A549 (cell line): ENCODE measurements around the gene TRAPPC11. TPM values are rescaled to one million over a fixed set of nuclear protein-coding genes. Genes with fewer than 3 reads are reported as not detected.
"Not testable (repeated sequence)": the region's sequence is repeated elsewhere in the genome, so short reads cannot be mapped to it uniquely, and the experiment has no call there.

Experiments used
- ATAC-seq, 2 experiments: fragments of 200-7000 bp in 1 of 2; fragments of >200 bp in 1 of 2; cut with Nextera tagmentation in 1 of 2; cut with Tn5 transposase in 1 of 2; 3 replicates each; pipeline versions ENCODE4 v1.8.0 to v1.9.1; 2018 to 2020; ENCODE audit warnings: mild to moderate bottlenecking in 1 of 2, moderate library complexity in 1 of 2
- CTCF ChIA-PET: fragments of 300-600 bp; sonication (Branson Sonifier 250); formaldehyde crosslinking; extraction: SDS; loops from one replicate; lab custom pipeline; 2021; ENCODE audit warnings: antibody characterized with exemption, inconsistent platforms; lab: Yijun Ruan, JAX
- POLR2A ChIA-PET: fragments of 350-600 bp; formaldehyde crosslinking; extraction: SDS; loops from one replicate; lab custom pipeline; 2021; ENCODE audit warnings: antibody characterized with exemption, inconsistent platforms; lab: Yijun Ruan, JAX
- DNase-seq, 2 experiments: peaks; one replicate each; pipeline versions ENCODE4 v3.0.0 to v3.0.0-alpha.2; 2011 to 2016; ENCODE audit warnings: low read depth in 1 of 2, low spot score in 1 of 2
- FAIRE-seq: peaks from 2 replicates; lab custom pipeline; 2011; peaks lifted over from hg19 to GRCh38; lab: Jason Lieb, UNC
- H3K27ac ChIP-seq, 2 experiments: fragments of >200 bp; sonication (Bioruptor Twin); formaldehyde crosslinking; 3 replicates each; pipeline ENCODE4 v1.5.1; 2016 to 2017
- H3K4me1 ChIP-seq: fragments of >200 bp; sonication (Bioruptor Twin); formaldehyde crosslinking; 3 replicates; pipeline ENCODE4 v1.6.1; 2016
- H3K4me2 ChIP-seq: fragments of >200 bp; sonication (Bioruptor Twin); formaldehyde crosslinking; 3 replicates; pipeline ENCODE4 v1.6.1; 2016
- H3K4me3 ChIP-seq: fragments of >200 bp; sonication (Bioruptor Twin); formaldehyde crosslinking; 3 replicates; pipeline ENCODE4 v1.5.1; 2016
- H3K9me3 ChIP-seq: fragments of >200 bp; sonication (Bioruptor Twin); formaldehyde crosslinking; 3 replicates; pipeline ENCODE4 v1.6.1; 2016
- BHLHE40 ChIP-seq: IDR thresholded peaks from 2 replicates; pipeline ENCODE4 v1.6.1; 2012; ENCODE audit warnings: low read depth, low read length, inconsistent platforms
- CBX8 ChIP-seq: fragments of 200-600 bp; sonication (generic); IDR thresholded peaks from 2 replicates; pipeline ENCODE4 v1.6.1; 2016
- EHMT2 ChIP-seq: fragments of 200-600 bp; sonication (generic); IDR thresholded peaks from 2 replicates; pipeline ENCODE4 v1.6.1; 2016; ENCODE audit warnings: antibody characterized with exemption, low read depth, mild to moderate bottlenecking, moderate library complexity
- EP300 ChIP-seq, 2 experiments: fragments of >200 bp; sonication (Bioruptor Twin); formaldehyde crosslinking; IDR thresholded peaks; 2 replicates in 1 of 2; 3 replicates in 1 of 2; pipeline ENCODE4 v1.6.1; 2016 to 2017
- GATA3 ChIP-seq: IDR thresholded peaks from 2 replicates; pipeline ENCODE4 v1.6.1; 2012; ENCODE audit warnings: borderline replicate concordance
- HDAC2 ChIP-seq: fragments of 200-600 bp; sonication (generic); IDR thresholded peaks from 2 replicates; pipeline ENCODE4 v1.6.1; 2016
- HEYL ChIP-seq: fragments of 250-450 bp; sonication (Bioruptor Pico); IDR thresholded peaks from 2 replicates; pipeline ENCODE4 v1.8.0; 2021; ENCODE audit warnings: mild to moderate bottlenecking, moderate library complexity
- HMGXB4 ChIP-seq: fragments of 250-450 bp; sonication (Bioruptor Pico); IDR thresholded peaks from 2 replicates; pipeline ENCODE4 v1.5.0; 2021; ENCODE audit warnings: mild to moderate bottlenecking, moderate library complexity, borderline replicate concordance
- HOXB13 ChIP-seq: fragments of 250-450 bp; sonication (Bioruptor Pico); IDR thresholded peaks from 2 replicates; pipeline ENCODE4 v1.5.0; 2020; ENCODE audit warnings: low read depth, mild to moderate bottlenecking, moderate library complexity
- JUNB ChIP-seq: fragments of >200 bp; sonication (Bioruptor Twin); formaldehyde crosslinking; IDR thresholded peaks from 2 replicates; pipeline ENCODE4 v1.6.1; 2016
- MAFK ChIP-seq: fragments of 450-650 bp; IDR thresholded peaks from 2 replicates; pipeline ENCODE4 v1.6.1; 2014; ENCODE audit not compliant: partially characterized antibody
- MAZ ChIP-seq: fragments of 150-350 bp; IDR thresholded peaks from 2 replicates; pipeline ENCODE4 v1.6.1; 2014; ENCODE audit warnings: antibody characterized with exemption, low read depth, low read length, borderline replicate concordance
- NFE2L2 ChIP-seq: fragments of 150-350 bp; conservative IDR thresholded peaks from 2 replicates; pipeline ENCODE4 v1.6.1; 2014; ENCODE audit warnings: low read length
- NPAS2 ChIP-seq: fragments of 250-450 bp; sonication (Bioruptor Pico); IDR thresholded peaks from 2 replicates; pipeline ENCODE4 v1.8.0; 2022; ENCODE audit warnings: mild to moderate bottlenecking, moderate library complexity, borderline replicate concordance
- PBX3 ChIP-seq: IDR thresholded peaks from 2 replicates; pipeline ENCODE4 v1.6.1; 2012
- RARB ChIP-seq: fragments of 250-450 bp; sonication (Bioruptor Pico); IDR thresholded peaks from 2 replicates; pipeline ENCODE4 v1.8.0; 2021; ENCODE audit warnings: mild to moderate bottlenecking, moderate library complexity
- RCOR1 ChIP-seq: fragments of 150-350 bp; IDR thresholded peaks from 2 replicates; pipeline ENCODE4 v1.6.1; 2014; ENCODE audit warnings: antibody characterized with exemption, low read length, low read depth
- SMC3 ChIP-seq: fragments of >200 bp; sonication (Bioruptor Twin); formaldehyde crosslinking; IDR thresholded peaks from 3 replicates; pipeline ENCODE4 v1.6.1; 2018; ENCODE audit warnings: inconsistent platforms
- TP53 ChIP-seq: fragments of 250-450 bp; sonication (Bioruptor Pico); IDR thresholded peaks from 2 replicates; pipeline ENCODE4 v1.5.0; 2021; ENCODE audit warnings: mild to moderate bottlenecking, moderate library complexity
- ZC3H11A ChIP-seq: fragments of 450-650 bp; IDR thresholded peaks from 2 replicates; pipeline ENCODE4 v1.6.1; 2014; ENCODE audit warnings: antibody characterized with exemption, mild to moderate bottlenecking
- WGBS: methylation state at CpG from one replicate; pipeline ENCODE4 v1.1.6; 2017; ENCODE audit errors: missing lambda C conversion rate; 5-methylcytosine and 5-hydroxymethylcytosine counted together
- polyA plus RNA-seq, 4 experiments: library from polyadenylated mRNA; depleted of rRNA in 3 of 4; stranded (reverse); fragments of >200 nt; fragmentation: RNase III in 1 of 4; extraction: RNeasy Plus Mini Kit Qiagen cat#74134 plus additional on column Dnase treatment in 1 of 4; gene quantifications; 2 replicates in 3 of 4; 3 replicates in 1 of 4; pipeline ENCODE4 v1.2.3, GENCODE V29; 2011 to 2017
- TF ChIP-seq, protein P1 (sequence below): fragments of 450-650 bp; IDR thresholded peaks from 2 replicates; pipeline ENCODE4 v1.6.1; 2014; ENCODE audit warnings: antibody characterized with exemption

Gene TRAPPC11
- polyA plus RNA-seq, 2 of the 4 experiments (the other 2 are of a cell fraction) = 10.8 to 39.8 TPM

DNA sequence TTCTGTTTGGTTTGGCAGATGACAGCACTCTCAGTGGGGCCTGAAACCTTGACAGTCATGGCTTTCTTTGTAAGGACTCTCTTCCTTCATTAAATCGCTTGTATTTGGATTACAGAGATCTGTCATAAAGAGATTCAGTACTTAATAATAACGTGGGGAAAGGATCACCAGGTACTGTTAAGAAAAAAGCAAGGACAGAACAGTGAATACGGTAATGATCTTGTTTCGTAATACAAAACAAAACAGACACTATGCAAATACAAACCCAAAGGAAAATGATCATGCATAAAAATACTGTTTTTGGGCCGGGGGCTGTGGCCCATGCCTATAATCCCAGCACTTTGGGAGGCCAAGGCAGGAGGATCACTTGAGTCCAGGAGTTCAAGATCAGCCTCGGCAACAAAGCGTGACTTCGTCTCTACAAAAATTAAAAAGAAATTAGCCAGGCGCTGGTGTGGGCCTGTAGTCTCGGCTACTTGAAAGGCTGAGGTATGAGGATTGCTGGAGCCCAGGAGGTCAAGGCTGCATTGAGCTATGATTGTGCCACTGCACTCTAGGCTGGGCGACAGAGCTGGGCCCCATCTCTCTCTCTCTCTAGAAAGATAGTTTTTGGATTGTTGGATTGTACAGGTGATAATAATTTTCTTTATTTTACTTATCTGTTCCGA is 64.6 kb downstream of the TRAPPC11 start:
- ChIA-PET POLR2A (no interaction called here), CTCF (no interaction called here)
- no peak for ATAC-seq
- Histone ChIP-seq H3K4me3 (no peak overlapping the region), H3K27ac (no peak overlapping the region), H3K9me3 (no peaks in the 10 kb centered on the region), H3K4me2 (no peak overlapping the region), H3K4me1 (no peaks in the 10 kb centered on the region)
- TF ChIP-seq NPAS2 (CRISPR knock-in tag) (no peak), HMGXB4 (CRISPR knock-in tag) (no peak), HDAC2 (no peak), TP53 (no peak), PBX3 (no peak)
- no peak for FAIRE-seq
- DNase-seq = no peak
- 84% methylated on average over 12 of the region's 12 CpGs for WGBS

- CTCF ChIA-PET, H3K27ac ChIP-seq, FAIRE-seq, H3K9me3 ChIP-seq, ATAC-seq, POLR2A ChIA-PET, H3K4me1 ChIP-seq, H3K4me2 ChIP-seq, H3K4me3 ChIP-seq: not testable (repeated sequence)
- DNase-seq = peak in 1 of 2 experiments; percentile 9
- 78% methylated on average over 5 of the region's 5 CpGs for WGBS
- TF ChIP-seq MAFK = peak; percentile 71
Observed at GRCh38 chr4:183725585-183725984, 66.5 kb downstream of the TRAPPC11 start.

GRCh38 chr4:183727482-183727881 is 68.4 kb downstream of the TRAPPC11 start:
- Histone ChIP-seq H3K4me3 (no peak overlapping the region), H3K4me2 (no peak overlapping the region), H3K4me1 (no peaks in the 10 kb centered on the region), H3K27ac (no peak overlapping the region), H3K9me3 (no peaks in the 10 kb centered on the region)
- DNase-seq (no peak), ATAC-seq (no peak), FAIRE-seq (no peak)
- ChIA-PET POLR2A (no interaction called here), CTCF (no interaction called here)
- 91% methylated on average over 5 of the region's 5 CpGs for WGBS
- TF ChIP-seq MAZ = no peak
- no peak for TF ChIP-seq RARB
- no peak for TF ChIP-seq HOXB13 (CRISPR knock-in tag)
- TF ChIP-seq EP300 (IDR thresholded peaks at IDR 0.05) = no peak
- no peak for TF ChIP-seq NFE2L2
- TF ChIP-seq, protein P1, sequence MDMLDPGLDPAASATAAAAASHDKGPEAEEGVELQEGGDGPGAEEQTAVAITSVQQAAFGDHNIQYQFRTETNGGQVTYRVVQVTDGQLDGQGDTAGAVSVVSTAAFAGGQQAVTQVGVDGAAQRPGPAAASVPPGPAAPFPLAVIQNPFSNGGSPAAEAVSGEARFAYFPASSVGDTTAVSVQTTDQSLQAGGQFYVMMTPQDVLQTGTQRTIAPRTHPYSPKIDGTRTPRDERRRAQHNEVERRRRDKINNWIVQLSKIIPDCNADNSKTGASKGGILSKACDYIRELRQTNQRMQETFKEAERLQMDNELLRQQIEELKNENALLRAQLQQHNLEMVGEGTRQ = no peak
- no peak for TF ChIP-seq BHLHE40
- TF ChIP-seq EHMT2 = no peak
- TF ChIP-seq GATA3 = no peak
- no peak for TF ChIP-seq CBX8
- TF ChIP-seq ZC3H11A = no peak
- no peak for TF ChIP-seq JUNB
- no peak for TF ChIP-seq MAFK
- no peak for TF ChIP-seq HEYL
- no peak for TF ChIP-seq TP53
- TF ChIP-seq RCOR1 = no peak
- TF ChIP-seq SMC3 = no peak
